Activated naive CD4-positive, alpha-beta T cell treated with anti-CD3 and anti-CD28 coated beads, Interleukin-2, amount 50 U/mL, for 72 hours (primary cell): ENCODE measurements around the gene ZNF219. TPM values are rescaled to one million over a fixed set of nuclear protein-coding genes. Genes with fewer than 3 reads are reported as not detected.
A peak's percentile ranks its signal among the peaks of the same experiment; 100 is the strongest.

ENCODE experiments used
- ATAC-seq, 2 donors: fragments of 150-1000 bp; cut with Tn5 transposase; 2 replicates each; pipeline ENCODE4 v1.10.0; 2021; ENCODE audit warnings: mild to moderate bottlenecking in 2 of 2, moderate library complexity in 2 of 2
- DNase-seq, 2 donors: peaks; one replicate each; pipeline ENCODE4 v3.0.0; 2021 to 2022; ENCODE audit warnings: low spot score in 2 of 2
- H3K27ac Mint-ChIP-seq, 2 donors: one replicate each; pipeline ENCODE4 v1.8.0; 2022; ENCODE audit warnings: mild to moderate bottlenecking in 2 of 2, mixed read lengths in 2 of 2
- H3K36me3 Mint-ChIP-seq, 2 donors: one replicate each; pipeline ENCODE4 v1.8.0; 2022; ENCODE audit warnings: mixed read lengths in 2 of 2
- H3K9me3 Mint-ChIP-seq, 2 donors: one replicate each; pipeline ENCODE4 v1.8.0; 2022; ENCODE audit warnings: mixed read lengths in 2 of 2
- total RNA-seq, 2 donors: library from RNA; stranded (reverse); gene quantifications; one replicate each; pipeline ENCODE4 v1.2.3, GENCODE V29; 2022

ZNF219 gene
- total RNA-seq: 10 to 100 TPM; 10.0 to 21.9 TPM

GRCh38 chr14:21098076-21098891, at the start of gene ZNF219:
Gene ZNF219 (minus strand): TSS chr14:21098655. CDS start chr14:21093591, 5,064 bp downstream.
- DNase-seq (no peak), ATAC-seq (peak; percentile 56 to 59)
- Mint-ChIP-seq H3K27ac (peak within 1 kb of the TSS; percentile 80 to 89), H3K36me3 (peaks cover 2 to 9% of the 10 kb centered on the region in 2 donors), H3K9me3 (no peaks in the 10 kb centered on the region)

- H3K9me3 Mint-ChIP-seq: peaks cover 20 to 22% of the 10 kb centered on the region in 2 donors
- peaks cover 0 to 18% of the 10 kb centered on the region in 2 donors for H3K36me3 Mint-ChIP-seq
- ATAC-seq (no peak), DNase-seq (no peak)
- H3K27ac Mint-ChIP-seq: no peak overlapping the region
Measured at GRCh38 chr14:21145437-21145836, 47.0 kb upstream of the ZNF219 start.

GRCh38 chr14:21142357-21142756, 43.9 kb upstream of the ZNF219 start:
- peaks cover 20 to 22% of the 10 kb centered on the region in 2 donors for H3K9me3 Mint-ChIP-seq
- peaks cover 0 to 18% of the 10 kb centered on the region in 2 donors for H3K36me3 Mint-ChIP-seq
- ATAC-seq: no peak
- no peak overlapping the region for H3K27ac Mint-ChIP-seq
- DNase-seq: no peak

GRCh38 chr14:21136024-21136423, 37.6 kb upstream of the ZNF219 start:
- Mint-ChIP-seq H3K9me3 (no peaks in the 10 kb centered on the region), H3K27ac (no peak overlapping the region), H3K36me3 (no peaks in the 10 kb centered on the region)
- no peak for DNase-seq
- ATAC-seq: no peak

GRCh38 chr14:21133901-21134300, 35.4 kb upstream of the ZNF219 start:
- DNase-seq (no peak), ATAC-seq (no peak)
- Mint-ChIP-seq H3K36me3 (no peaks in the 10 kb centered on the region), H3K9me3 (no peaks in the 10 kb centered on the region), H3K27ac (no peak overlapping the region)

GRCh38 chr14:21123429-21123828, 25.0 kb upstream of the ZNF219 start:
- ATAC-seq: no peak
- H3K27ac Mint-ChIP-seq: no peak overlapping the region
- H3K9me3 Mint-ChIP-seq: peaks cover 0 to 4% of the 10 kb centered on the region in 2 donors
- DNase-seq: no peak
- H3K36me3 Mint-ChIP-seq: no peaks in the 10 kb centered on the region

- peak in 1 of 2 donors; percentile 47 for ATAC-seq
- Mint-ChIP-seq H3K27ac (no peak overlapping the region), H3K36me3 (no peaks in the 10 kb centered on the region), H3K9me3 (peaks cover 0 to 4% of the 10 kb centered on the region in 2 donors)
- DNase-seq: no peak
Measured at GRCh38 chr14:21121122-21121521, 22.7 kb upstream of the ZNF219 start.

- Mint-ChIP-seq H3K9me3 (peaks cover 0 to 4% of the 10 kb centered on the region in 2 donors), H3K27ac (no peak overlapping the region), H3K36me3 (no peaks in the 10 kb centered on the region)
- DNase-seq (no peak), ATAC-seq (no peak)
Measured at GRCh38 chr14:21120686-21121085, 22.2 kb upstream of the ZNF219 start.

- no peak overlapping the region for H3K27ac Mint-ChIP-seq
- no peak for ATAC-seq
- no peak for DNase-seq
- H3K9me3 Mint-ChIP-seq: no peaks in the 10 kb centered on the region
- H3K36me3 Mint-ChIP-seq: no peaks in the 10 kb centered on the region
Measured at GRCh38 chr14:21118933-21119332, 20.5 kb upstream of the ZNF219 start.

GRCh38 chr14:21113369-21113768, 14.9 kb upstream of the ZNF219 start:
- DNase-seq: no peak
- H3K27ac Mint-ChIP-seq: no peak overlapping the region
- H3K36me3 Mint-ChIP-seq: no peaks in the 10 kb centered on the region
- no peak for ATAC-seq
- no peaks in the 10 kb centered on the region for H3K9me3 Mint-ChIP-seq

GRCh38 chr14:21112255-21112654, 13.8 kb upstream of the ZNF219 start:
- Mint-ChIP-seq H3K27ac (no peak overlapping the region), H3K36me3 (no peaks in the 10 kb centered on the region), H3K9me3 (no peaks in the 10 kb centered on the region)
- no peak for ATAC-seq
- no peak for DNase-seq

- H3K27ac Mint-ChIP-seq: no peak overlapping the region
- DNase-seq (no peak), ATAC-seq (peak; percentile 71 to 94)
- H3K9me3 Mint-ChIP-seq: no peaks in the 10 kb centered on the region
- H3K36me3 Mint-ChIP-seq: no peaks in the 10 kb centered on the region
Measured at GRCh38 chr14:21109377-21110138, 11.1 kb upstream of the ZNF219 start.

- H3K9me3 Mint-ChIP-seq: no peaks in the 10 kb centered on the region
- no peak overlapping the region for H3K27ac Mint-ChIP-seq
- no peak for DNase-seq
- no peaks in the 10 kb centered on the region for H3K36me3 Mint-ChIP-seq
- ATAC-seq: no peak
Measured at GRCh38 chr14:21108791-21109190, 10.3 kb upstream of the ZNF219 start.

GRCh38 chr14:21107283-21107800, 8.9 kb upstream of the ZNF219 start:
- Mint-ChIP-seq H3K36me3 (peaks cover 6 to 11% of the 10 kb centered on the region in 2 donors), H3K9me3 (no peaks in the 10 kb centered on the region), H3K27ac (peak overlapping the region in 1 of 2 donors; percentile 53)
- ATAC-seq: no peak
- no peak for DNase-seq

- H3K27ac Mint-ChIP-seq: peak overlapping the region in 1 of 2 donors; percentile 53
- DNase-seq: peak; percentile 75 to 77
Measured at GRCh38 chr14:21106498-21107282, 8.2 kb upstream of the ZNF219 start.

GRCh38 chr14:21106176-21106497, 7.7 kb upstream of the ZNF219 start:
- H3K27ac Mint-ChIP-seq: no peak overlapping the region
- no peak for DNase-seq
- peaks cover 6 to 13% of the 10 kb centered on the region in 2 donors for H3K36me3 Mint-ChIP-seq
- ATAC-seq: no peak
- no peaks in the 10 kb centered on the region for H3K9me3 Mint-ChIP-seq

More at GRCh38 chr14:21106498-21107282, 8.2 kb upstream of the ZNF219 start:
- Mint-ChIP-seq H3K36me3 (peaks cover 6 to 13% of the 10 kb centered on the region in 2 donors), H3K9me3 (no peaks in the 10 kb centered on the region)
- no peak for ATAC-seq
